Mononuclear cell (primary cell): ENCODE measurements around the gene CHRNA4. TPM values are rescaled to one million over a fixed set of nuclear protein-coding genes. Genes with fewer than 3 reads are reported as not detected.

Experiments used
- H3K27me3 ChIP-seq: 2 replicates; pipeline ENCODE4 v1.6.0; 2011; ENCODE audit warnings: low read length, control low read depth; ENCODE audit not compliant: insufficient read depth
- H3K4me1 ChIP-seq: 2 replicates; pipeline ENCODE4 v1.5.1; 2011; ENCODE audit warnings: mild to moderate bottlenecking, low read length, control low read depth; ENCODE audit not compliant: insufficient read depth
- H3K4me3 ChIP-seq: 2 replicates; pipeline ENCODE4 v1.5.1; 2011; ENCODE audit warnings: mild to moderate bottlenecking, low read length, moderate library complexity
- H3K9me3 ChIP-seq: 2 replicates; pipeline ENCODE4 v1.5.1; 2011; ENCODE audit warnings: low read depth, mild to moderate bottlenecking, control low read depth, low read length
- total RNA-seq: library from RNA; depleted of rRNA; stranded (reverse); fragments of >200 nt; gene quantifications from one replicate; pipeline ENCODE4 v1.2.3, GENCODE V29; 2012

Gene CHRNA4
- total RNA-seq, 1 donor: not detected

- peaks cover 2% of the 10 kb centered on the region for H3K27me3 ChIP-seq
- no peaks in the 10 kb centered on the region for H3K9me3 ChIP-seq
- H3K4me3 ChIP-seq: no peak overlapping the region
- no peaks in the 10 kb centered on the region for H3K4me1 ChIP-seq
These were observed 4.6 kb upstream of the CHRNA4 start for GRCh38 chr20:63365601-63366389.

GRCh38 chr20:63364801-63365585 lies 3.8 kb upstream of the CHRNA4 start:
- Histone ChIP-seq H3K27me3 (peaks cover 2% of the 10 kb centered on the region), H3K4me3 (no peak overlapping the region), H3K4me1 (no peaks in the 10 kb centered on the region), H3K9me3 (no peaks in the 10 kb centered on the region)

- no peaks in the 10 kb centered on the region for H3K4me1 ChIP-seq
- H3K9me3 ChIP-seq: no peaks in the 10 kb centered on the region
- H3K4me3 ChIP-seq: no peak overlapping the region
- H3K27me3 ChIP-seq: peaks cover 2% of the 10 kb centered on the region
These were observed 2.9 kb upstream of the CHRNA4 start for GRCh38 chr20:63363981-63364561.

- Histone ChIP-seq H3K4me1 (no peaks in the 10 kb centered on the region), H3K9me3 (no peaks in the 10 kb centered on the region), H3K4me3 (no peak overlapping the region), H3K27me3 (peaks cover 2% of the 10 kb centered on the region)
These were observed 2.1 kb upstream of the CHRNA4 start for GRCh38 chr20:63363013-63363957.

DNA sequence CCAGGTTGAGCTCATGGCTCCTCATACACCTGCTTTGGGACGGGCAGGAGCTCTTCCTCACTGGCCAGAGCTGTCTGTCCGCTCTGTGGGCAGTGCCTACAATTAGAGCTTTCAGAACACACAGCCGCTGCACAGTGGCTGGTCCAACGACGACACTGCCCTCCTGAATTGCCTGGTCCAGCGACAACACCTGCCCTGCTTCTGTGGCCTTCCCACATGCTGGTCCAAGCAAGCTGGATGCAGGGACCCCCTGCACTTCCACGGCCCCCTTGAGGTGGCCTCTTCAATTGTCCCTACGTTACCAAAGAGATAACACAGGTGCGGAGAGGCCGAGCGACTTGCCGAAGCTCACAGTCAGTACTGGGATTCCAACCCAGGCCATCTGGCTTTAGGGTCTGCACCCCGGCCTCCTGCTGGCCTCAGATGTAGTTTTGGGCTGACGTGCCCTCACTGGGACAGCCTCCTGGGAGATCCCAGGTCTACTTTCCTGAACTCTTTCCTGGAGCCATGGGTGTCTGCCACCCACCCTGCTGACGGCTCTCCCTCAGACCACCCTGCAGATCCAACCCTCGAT lies 1.4 kb upstream of the CHRNA4 start:
- no peak overlapping the region for H3K4me3 ChIP-seq
- no peaks in the 10 kb centered on the region for H3K4me1 ChIP-seq
- no peaks in the 10 kb centered on the region for H3K9me3 ChIP-seq
- H3K27me3 ChIP-seq: peaks cover 2% of the 10 kb centered on the region

- H3K9me3 ChIP-seq: no peaks in the 10 kb centered on the region
- no peaks in the 10 kb centered on the region for H3K4me1 ChIP-seq
- H3K4me3 ChIP-seq: no peak overlapping the region
- H3K27me3 ChIP-seq: peaks cover 2% of the 10 kb centered on the region
These were observed 628 bp upstream of the CHRNA4 start for GRCh38 chr20:63361519-63362435.

GRCh38 chr20:63359937-63360849 lies 956 bp downstream of the CHRNA4 start:
- peaks cover 2% of the 10 kb centered on the region for H3K27me3 ChIP-seq
- H3K4me1 ChIP-seq: no peaks in the 10 kb centered on the region
- no peak overlapping the region for H3K4me3 ChIP-seq
- H3K9me3 ChIP-seq: no peaks in the 10 kb centered on the region

- no peaks in the 10 kb centered on the region for H3K4me1 ChIP-seq
- no peaks in the 10 kb centered on the region for H3K9me3 ChIP-seq
- no peak overlapping the region for H3K4me3 ChIP-seq
- H3K27me3 ChIP-seq: peaks cover 2% of the 10 kb centered on the region
These were observed 1.8 kb downstream of the CHRNA4 start for GRCh38 chr20:63359164-63359934.

DNA sequence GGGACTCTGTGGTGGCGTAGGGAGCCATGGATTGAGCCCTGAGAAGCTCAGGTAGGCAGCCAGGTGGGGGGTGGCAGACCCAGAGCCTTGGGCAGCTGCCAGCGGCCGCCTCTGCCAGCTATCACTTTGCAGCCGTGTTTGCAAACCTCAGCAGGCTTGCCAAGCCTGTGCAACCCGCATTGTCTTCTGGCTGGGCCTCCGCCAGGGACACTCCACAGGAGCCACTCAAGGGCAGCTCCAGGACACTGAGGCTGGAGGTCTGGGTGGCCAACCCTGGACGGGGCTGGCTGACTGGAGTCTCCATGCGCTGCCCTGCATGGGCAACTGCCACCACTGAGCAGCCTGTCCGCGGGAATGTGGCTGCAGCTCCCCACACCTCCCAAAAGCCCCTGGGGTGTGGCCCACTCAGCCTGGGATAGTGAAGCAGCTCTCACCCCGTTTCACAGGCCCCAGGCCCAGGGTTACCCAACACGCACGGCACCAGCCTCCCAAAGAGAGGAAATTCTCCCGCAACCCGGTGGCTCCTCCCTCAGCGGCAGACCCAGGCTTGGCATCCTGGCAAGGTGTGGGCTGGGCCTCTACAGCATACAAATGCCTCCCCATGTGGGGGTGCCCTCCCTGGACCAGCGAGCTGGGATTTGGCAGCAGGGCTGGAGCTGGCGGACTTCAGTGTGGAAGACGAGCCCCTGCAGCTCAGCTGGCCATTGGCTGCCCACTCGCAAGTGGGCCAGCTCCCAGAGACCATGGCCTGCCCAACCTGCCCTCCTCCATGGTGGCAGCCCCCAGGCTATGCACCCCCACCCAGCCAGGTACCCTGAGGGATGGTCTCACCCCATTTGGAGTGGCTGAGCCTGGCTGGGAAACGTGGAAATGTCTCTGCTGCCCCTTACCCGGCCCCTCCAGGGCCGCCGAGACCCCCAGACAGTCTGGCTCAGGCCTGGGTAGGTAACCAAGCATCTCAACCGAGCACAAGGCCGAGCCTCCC lies 2.9 kb downstream of the CHRNA4 start:
- Histone ChIP-seq H3K27me3 (peaks cover 2% of the 10 kb centered on the region), H3K4me1 (no peaks in the 10 kb centered on the region), H3K4me3 (no peak overlapping the region), H3K9me3 (no peaks in the 10 kb centered on the region)

DNA sequence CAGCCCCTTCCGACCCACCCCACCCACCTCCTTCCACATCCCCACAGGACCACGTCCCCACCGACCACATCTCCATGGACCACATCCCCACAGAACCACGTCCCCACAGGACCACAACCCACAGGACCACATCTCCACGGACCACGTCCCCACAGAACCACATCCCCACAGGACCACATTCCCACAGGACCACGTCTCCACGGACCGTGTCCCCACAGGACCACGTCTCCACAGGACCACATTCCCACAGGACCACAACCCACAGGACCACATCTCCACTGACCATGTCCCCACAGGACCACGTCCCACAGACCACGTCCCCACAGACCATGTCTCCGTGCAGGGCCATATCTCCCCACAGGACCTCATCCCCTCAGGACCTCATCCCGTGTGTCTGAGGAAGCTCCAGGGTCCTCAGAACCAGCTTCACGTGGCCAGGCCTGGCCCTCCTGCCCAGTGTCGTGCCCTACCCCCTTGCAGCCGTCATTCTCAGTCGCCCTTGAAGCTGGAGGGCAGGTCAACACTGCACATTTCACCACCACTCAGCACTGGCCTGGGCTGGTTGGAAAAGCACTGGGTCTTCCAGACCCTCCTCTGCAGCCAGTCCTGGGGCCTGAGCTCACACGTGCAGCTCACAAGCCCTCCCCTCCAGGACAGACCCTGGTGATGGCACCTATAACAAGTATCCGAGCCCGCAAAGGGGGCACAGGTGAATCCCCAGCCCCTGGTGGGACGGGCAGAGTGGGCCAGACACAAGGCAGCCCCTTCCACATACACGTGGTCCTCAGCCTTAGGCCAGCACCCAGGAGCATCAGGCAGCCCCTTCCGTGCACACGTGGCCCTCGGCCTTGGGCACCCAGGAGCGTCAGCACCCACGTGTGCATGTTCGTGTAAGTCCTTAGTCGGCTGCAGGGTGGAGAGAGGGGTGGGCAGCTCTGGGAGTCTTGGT lies 3.9 kb downstream of the CHRNA4 start:
- Histone ChIP-seq H3K4me3 (no peak overlapping the region), H3K27me3 (peaks cover 2% of the 10 kb centered on the region), H3K4me1 (no peaks in the 10 kb centered on the region), H3K9me3 (no peaks in the 10 kb centered on the region)
